Measurements from ENCODE around the gene PREP. TPM values are rescaled to one million over a fixed set of nuclear protein-coding genes. Genes with fewer than 3 reads are reported as not detected.

The PREP gene
- total RNA-seq, 1 donor from 2014 or later = 42.9 TPM

DNA sequence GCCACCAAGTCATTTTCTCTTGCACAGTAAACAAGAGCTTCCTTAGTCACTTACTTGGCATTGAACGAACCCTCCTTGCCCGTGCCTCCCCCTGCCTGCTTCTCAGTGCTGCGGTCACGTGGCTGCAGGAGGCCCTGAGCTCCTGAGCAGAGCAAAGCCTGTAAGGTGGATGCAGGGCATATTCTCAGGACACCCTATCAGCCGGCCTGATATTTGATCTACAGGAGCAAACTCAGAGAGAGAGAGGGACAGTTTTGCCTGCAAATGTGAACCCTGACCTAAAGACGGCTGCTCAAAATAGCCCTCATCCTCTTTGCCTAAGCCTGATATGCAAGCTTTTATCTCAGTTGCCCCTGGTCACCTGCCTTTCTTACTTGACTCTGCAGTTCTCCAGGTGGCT lies 130.1 kb downstream of the PREP start:
- DNase-seq (ENCODE audit: low read depth, low spot score) = no peak
- H3K4me3 Mint-ChIP-seq = no peak overlapping the region
- no peak overlapping the region for H3K27ac Mint-ChIP-seq (ENCODE audit: unreplicated experiment)
- peaks cover 16% of the 10 kb centered on the region for H3K4me1 Mint-ChIP-seq
- peaks cover 12% of the 10 kb centered on the region for H3K36me3 Mint-ChIP-seq (ENCODE audit: low read depth)
- TF ChIP-seq, protein P1, sequence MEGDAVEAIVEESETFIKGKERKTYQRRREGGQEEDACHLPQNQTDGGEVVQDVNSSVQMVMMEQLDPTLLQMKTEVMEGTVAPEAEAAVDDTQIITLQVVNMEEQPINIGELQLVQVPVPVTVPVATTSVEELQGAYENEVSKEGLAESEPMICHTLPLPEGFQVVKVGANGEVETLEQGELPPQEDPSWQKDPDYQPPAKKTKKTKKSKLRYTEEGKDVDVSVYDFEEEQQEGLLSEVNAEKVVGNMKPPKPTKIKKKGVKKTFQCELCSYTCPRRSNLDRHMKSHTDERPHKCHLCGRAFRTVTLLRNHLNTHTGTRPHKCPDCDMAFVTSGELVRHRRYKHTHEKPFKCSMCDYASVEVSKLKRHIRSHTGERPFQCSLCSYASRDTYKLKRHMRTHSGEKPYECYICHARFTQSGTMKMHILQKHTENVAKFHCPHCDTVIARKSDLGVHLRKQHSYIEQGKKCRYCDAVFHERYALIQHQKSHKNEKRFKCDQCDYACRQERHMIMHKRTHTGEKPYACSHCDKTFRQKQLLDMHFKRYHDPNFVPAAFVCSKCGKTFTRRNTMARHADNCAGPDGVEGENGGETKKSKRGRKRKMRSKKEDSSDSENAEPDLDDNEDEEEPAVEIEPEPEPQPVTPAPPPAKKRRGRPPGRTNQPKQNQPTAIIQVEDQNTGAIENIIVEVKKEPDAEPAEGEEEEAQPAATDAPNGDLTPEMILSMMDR (conservative IDR thresholded peaks at IDR 0.05) = no peak
- no peaks in the 10 kb centered on the region for H3K27me3 Mint-ChIP-seq (ENCODE audit: low read depth)
- no peaks in the 10 kb centered on the region for H3K9me3 Mint-ChIP-seq

DNA sequence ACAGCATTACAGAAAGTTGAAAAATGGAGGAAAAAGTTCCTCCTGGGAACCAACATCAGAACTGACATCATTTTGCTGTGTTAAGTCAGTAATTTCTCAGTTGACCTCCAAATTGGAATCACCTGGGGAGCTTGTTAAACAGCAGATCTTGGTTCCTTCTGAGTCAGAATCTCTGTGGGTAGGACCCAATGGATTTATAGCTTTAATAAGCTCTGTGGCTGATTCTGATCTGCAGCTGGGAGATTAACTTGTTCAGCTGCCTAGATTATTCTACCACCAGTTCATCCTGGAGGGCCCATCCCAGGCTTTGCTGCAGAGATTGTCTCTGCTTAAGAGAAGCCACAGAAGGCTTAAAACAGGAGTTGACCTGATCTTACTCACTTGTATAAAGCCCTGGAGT lies 132.4 kb downstream of the PREP start:
- no peak overlapping the region for H3K27ac Mint-ChIP-seq (ENCODE audit: unreplicated experiment)
- no peak overlapping the region for H3K4me3 Mint-ChIP-seq
- peaks cover 16% of the 10 kb centered on the region for H3K4me1 Mint-ChIP-seq
- DNase-seq (ENCODE audit: low read depth, low spot score) = no peak
- H3K36me3 Mint-ChIP-seq (ENCODE audit: low read depth) = peaks cover 7% of the 10 kb centered on the region
- H3K9me3 Mint-ChIP-seq = no peaks in the 10 kb centered on the region
- H3K27me3 Mint-ChIP-seq (ENCODE audit: low read depth) = no peaks in the 10 kb centered on the region
- TF ChIP-seq, protein P1 (conservative IDR thresholded peaks at IDR 0.05) = no peak

DNA sequence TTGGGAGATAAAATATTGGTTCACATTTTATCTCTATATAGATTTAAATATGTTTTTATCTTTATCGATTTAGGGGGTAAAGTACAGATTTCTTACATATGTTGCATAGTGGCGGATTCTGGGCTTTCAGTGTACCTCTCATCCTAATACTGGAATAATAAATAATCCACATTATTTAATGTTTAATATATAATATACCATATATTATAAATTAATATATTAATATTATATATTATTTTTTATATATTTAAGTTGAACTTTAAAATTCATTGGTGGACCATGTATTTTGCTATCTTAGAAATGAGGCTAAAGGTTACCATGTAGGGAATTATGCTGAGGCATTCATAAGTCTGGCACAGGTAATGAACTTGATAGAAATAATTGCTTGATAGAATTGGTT lies 133.5 kb downstream of the PREP start:
- no peak overlapping the region for H3K4me3 Mint-ChIP-seq
- H3K36me3 Mint-ChIP-seq (ENCODE audit: low read depth) = peaks cover 5% of the 10 kb centered on the region
- TF ChIP-seq, protein P1 (conservative IDR thresholded peaks at IDR 0.05) = no peak
- H3K9me3 Mint-ChIP-seq = no peaks in the 10 kb centered on the region
- H3K27ac Mint-ChIP-seq (ENCODE audit: unreplicated experiment) = no peak overlapping the region
- no peaks in the 10 kb centered on the region for H3K27me3 Mint-ChIP-seq (ENCODE audit: low read depth)
- peaks cover 16% of the 10 kb centered on the region for H3K4me1 Mint-ChIP-seq
- no peak for DNase-seq (ENCODE audit: low read depth, low spot score)

DNA sequence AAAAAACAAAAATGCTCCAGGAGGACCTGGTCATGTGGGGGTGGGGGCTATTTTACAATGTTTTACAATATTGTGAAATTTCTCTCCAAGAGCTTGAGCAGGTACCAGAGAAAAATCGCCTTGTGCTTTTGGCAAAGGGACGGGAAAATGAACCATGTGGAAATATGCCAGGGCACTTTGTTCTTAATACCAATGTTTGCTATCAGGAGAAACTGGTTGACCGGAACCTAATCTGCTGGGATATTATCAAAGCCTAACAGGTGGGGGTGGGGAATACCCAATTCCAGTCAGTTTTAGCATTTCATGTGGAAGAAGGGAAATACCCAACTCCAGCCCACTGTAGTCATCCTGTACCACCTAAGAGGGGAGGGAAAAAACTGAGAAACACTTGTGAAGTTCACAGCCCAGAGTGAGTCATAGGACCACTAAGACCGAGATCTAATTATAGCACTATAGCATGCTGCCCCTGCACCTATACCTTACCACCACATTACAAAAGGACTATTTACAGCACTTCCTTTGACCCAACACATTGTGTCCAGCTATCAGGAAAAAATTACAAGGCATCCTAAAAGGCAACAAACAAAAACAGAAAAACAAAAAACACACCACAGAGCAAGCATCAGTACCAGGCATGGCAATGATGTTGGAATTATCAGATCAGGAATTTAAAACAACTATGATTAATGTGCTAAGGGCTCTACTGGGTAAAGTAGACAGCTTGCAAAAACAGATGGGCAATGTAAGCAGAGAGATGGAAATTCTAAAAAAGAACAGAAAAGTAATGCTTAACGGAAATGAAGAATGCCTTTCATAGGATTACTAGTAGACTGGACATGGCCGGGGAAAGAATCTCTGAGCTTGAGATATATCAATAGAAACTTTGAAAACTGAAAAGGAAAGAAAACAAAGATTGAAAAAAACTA lies 138.9 kb downstream of the PREP start:
- H3K36me3 Mint-ChIP-seq (ENCODE audit: low read depth) = peaks cover 5% of the 10 kb centered on the region
- H3K4me3 Mint-ChIP-seq = no peak overlapping the region
- no peaks in the 10 kb centered on the region for H3K9me3 Mint-ChIP-seq
- peaks cover 21% of the 10 kb centered on the region for H3K4me1 Mint-ChIP-seq
- no peaks in the 10 kb centered on the region for H3K27me3 Mint-ChIP-seq (ENCODE audit: low read depth)
- DNase-seq (ENCODE audit: low read depth, low spot score) = no peak
- no peak overlapping the region for H3K27ac Mint-ChIP-seq (ENCODE audit: unreplicated experiment)
- TF ChIP-seq, protein P1 (conservative IDR thresholded peaks at IDR 0.05) = no peak

DNA sequence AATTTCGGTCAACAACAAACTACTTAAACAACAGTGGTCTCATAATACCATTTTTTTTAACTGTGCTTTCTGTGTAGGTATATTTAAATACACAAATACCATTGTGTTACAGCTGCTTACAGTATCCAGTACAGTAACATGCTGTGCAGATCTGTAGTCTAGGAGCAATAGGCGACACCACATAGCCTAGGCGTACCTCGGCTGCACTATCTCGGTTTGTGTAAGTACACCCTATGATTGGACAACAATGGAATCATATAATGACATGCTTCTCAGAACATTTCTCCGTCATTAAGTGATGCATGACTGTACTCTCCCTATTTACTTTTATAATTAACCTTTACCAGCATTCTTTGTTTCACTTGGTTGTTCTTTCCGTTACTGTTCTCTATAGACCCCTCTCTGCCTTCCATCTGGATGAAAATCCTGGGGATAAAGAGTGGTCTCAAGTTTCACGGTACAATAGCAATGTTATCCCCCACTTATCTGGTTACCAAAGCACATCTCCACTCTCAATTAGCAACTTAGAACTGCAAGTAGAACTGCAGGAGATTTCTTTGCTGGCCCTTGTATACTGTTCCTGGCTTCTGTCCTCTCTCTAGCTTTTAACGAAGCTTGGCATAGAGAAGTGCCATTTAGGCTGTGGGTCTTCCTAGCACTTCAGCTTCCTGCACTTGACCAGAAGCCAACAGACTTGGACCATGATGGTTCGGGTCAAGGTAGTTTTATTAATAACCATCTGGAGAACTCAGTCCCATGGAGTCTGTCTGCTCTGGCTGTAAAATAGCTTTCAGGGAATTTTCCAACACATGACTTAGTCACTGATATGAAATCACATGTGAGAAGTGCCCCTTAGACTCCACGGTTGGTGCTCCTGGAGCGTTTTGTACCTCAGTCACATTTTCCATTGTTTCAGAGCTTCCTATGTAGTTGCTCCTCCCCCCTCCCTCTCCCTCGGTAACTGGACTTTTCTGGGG lies 142.7 kb downstream of the PREP start:
- no peak for DNase-seq (ENCODE audit: low read depth, low spot score)
- no peaks in the 10 kb centered on the region for H3K9me3 Mint-ChIP-seq
- no peak overlapping the region for H3K27ac Mint-ChIP-seq (ENCODE audit: unreplicated experiment)
- H3K4me3 Mint-ChIP-seq = no peak overlapping the region
- TF ChIP-seq, protein P1 (conservative IDR thresholded peaks at IDR 0.05) = no peak
- no peaks in the 10 kb centered on the region for H3K27me3 Mint-ChIP-seq (ENCODE audit: low read depth)
- H3K36me3 Mint-ChIP-seq (ENCODE audit: low read depth) = no peaks in the 10 kb centered on the region
- H3K4me1 Mint-ChIP-seq = peaks cover 56% of the 10 kb centered on the region

Measured in neural crest cell (in vitro differentiated cells).